Gastroesophageal sphincter (tissue), 3 donors: Measurements from ENCODE around the gene TNRC6B.

ENCODE experiments used
- CTCF ChIP-seq, 4 experiments: fragments of 200-600 bp in 2 of 4; fragments of 450-650 bp in 2 of 4; sonication (generic) in 1 of 4; IDR thresholded peaks; one replicate each; pipeline ENCODE4 v1.5.1; 2017 to 2019; ENCODE audit warnings: antibody characterized with exemption in 4 of 4, mild to moderate bottlenecking in 2 of 4, moderate library complexity in 2 of 4
- EP300 ChIP-seq: sonication (generic); formaldehyde crosslinking; IDR thresholded peaks from one replicate; pipeline ENCODE4 v1.6.1; 2017; ENCODE audit warnings: antibody characterized with exemption, mild to moderate bottlenecking
- POLR2A ChIP-seq, 2 donors: fragments of 450-650 bp; IDR thresholded peaks; one replicate each; pipeline ENCODE4 v1.6.1; 2017; ENCODE audit warnings: antibody characterized with exemption in 2 of 2, mild to moderate bottlenecking in 2 of 2, moderate library complexity in 1 of 2
- POLR2AphosphoS5 ChIP-seq: sonication (generic); formaldehyde crosslinking; IDR thresholded peaks from one replicate; pipeline ENCODE4 v1.6.1; 2017; ENCODE audit warnings: antibody characterized with exemption

GRCh38 chr22:40331706-40332105 is 154.0 kb downstream of the TNRC6B start:
- TF ChIP-seq CTCF (IDR thresholded peaks at IDR 0.05) = no peak
- no peak for TF ChIP-seq POLR2AphosphoS5
- TF ChIP-seq EP300 = no peak
- no peak for TF ChIP-seq POLR2A (IDR thresholded peaks at IDR 0.05)
